ENCODE measurements around the gene PILRB.

GRCh38 chr7:100389437-100390088 lies 31.6 kb downstream of the PILRB start:
- no peak for TF ChIP-seq GATA2 (IDR thresholded peaks at IDR 0.05; ENCODE audit: low read depth, low read length)
- TF ChIP-seq GATA3 (IDR thresholded peaks at IDR 0.05; ENCODE audit: low read depth, low read length) = no peak

All from SH-SY5Y (cell line).